ENCODE results near the gene VAT1L.
"Not testable (repeated sequence)": the region's sequence is repeated elsewhere in the genome, so short reads cannot be mapped to it uniquely, and the experiment has no call there.

VAT1L gene

DNA sequence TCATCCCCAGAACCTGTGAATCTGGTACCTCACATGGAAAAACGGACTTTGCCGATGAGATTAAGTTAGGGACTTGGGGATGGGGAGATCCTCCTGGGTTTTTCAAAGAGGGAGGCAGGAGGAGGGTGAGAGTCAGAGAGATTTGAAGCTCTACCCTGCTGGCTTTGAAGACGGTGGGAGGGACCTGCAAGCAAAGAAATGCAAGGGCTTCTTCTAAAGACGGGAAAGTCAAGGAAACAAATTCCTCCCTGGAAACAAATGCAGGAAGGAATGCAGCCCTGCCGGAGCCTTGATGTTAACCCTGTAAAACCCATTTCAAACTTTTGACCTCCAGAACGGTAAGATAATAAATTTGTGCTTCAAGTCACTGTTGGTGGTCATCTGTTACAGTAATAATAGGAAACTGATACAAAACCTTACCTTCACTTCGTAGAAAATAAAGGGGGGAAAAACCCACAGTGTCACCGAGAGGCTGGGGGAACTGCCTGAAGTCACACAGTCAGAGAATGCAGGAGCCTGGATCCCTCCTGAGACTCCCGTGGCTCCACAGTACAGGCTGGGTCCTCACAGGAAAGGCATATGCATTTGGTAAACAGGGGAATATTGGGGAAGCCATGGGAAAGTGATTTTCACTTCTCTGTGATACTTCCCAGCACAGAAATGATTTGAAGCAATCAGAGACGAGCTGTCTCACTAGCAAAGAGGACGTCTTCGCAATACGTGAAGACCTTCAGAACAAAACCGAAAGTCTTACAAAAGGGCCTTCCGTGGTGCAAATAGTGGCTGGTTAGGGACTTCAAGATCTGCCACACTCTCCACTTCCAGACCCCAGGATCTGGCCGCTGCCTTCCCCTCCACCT, 175.1 kb downstream of the VAT1L start:
- DNase-seq = no peak

DNA sequence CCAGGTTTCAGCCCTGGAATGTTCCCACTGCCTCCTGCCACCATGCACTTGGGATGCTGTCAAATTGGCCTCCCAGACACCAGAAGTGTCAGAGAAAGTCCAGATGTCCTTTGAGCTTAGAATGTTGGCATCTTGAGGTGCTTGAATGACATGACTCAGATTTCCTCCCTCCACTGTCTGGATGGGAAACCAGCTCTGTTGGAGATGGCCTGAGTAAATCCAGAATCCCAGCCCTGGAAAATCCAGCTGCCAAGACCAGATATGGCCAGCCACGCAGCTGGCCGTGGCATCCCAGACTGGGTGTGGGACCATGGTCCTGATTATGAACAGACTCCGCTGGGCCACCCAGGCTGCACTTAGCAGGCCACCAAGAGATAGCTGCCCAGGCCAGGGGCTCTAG, 177.0 kb downstream of the VAT1L start:
- no peak for DNase-seq

DNA sequence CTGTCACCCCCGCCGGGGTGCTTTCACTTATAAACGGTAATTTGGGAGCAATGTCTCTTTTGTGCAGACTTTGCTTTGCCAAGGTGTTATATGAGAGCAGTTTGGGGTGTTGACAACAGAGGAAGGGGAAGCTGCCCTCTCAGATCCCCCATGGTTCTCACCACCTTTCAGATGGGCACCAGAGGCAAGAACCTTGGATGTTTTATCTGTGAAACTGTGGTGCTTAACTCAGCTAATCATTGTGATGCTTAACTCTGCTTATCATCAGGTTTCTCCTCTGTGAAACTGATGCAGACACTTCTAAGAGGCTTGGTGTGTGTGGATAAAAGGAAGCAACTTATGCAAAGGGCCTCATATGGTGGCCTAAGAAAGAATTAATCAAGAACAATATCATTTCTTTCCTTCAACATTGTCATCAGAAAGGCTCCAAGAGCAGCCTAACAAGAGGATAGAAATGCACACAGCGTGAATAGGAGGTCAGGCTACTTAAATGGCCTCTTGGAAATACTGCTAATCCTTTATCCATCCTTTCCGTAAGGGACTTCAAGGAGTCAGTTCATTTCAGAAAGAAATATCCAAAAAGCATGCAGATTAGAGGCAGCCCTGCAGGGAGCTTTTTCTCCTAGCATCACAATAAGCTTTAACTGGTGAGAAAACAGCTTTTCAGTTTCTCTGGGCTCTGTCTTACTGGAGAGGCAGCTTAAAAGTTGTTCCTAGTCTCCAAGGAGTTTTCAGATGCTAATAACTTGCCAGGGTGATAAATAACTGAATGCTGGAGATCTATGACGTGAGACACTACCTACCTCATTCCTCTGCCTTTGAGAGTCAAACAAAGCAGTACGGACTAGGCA, 178.9 kb downstream of the VAT1L start:
- no peak for DNase-seq

DNA sequence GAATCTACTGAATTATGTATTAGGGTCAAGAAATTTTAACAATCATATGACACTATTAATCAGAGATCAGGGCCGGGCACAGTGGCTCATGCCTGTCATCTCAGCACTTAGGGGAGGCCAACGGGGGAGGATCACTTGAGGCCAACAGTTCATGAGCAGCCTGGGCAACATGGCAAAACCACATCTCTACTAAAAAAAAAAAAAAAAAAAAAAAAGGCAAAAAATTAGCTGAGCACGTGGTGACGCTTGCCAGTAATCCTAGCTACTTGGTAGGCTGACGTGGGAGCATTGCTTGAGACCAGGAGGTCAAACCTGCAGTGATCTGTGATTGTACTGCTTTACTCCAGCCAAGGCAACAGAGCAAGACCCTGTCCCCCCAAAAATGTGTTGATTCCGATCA, 181.5 kb downstream of the VAT1L start:
- DNase-seq = no peak

DNA sequence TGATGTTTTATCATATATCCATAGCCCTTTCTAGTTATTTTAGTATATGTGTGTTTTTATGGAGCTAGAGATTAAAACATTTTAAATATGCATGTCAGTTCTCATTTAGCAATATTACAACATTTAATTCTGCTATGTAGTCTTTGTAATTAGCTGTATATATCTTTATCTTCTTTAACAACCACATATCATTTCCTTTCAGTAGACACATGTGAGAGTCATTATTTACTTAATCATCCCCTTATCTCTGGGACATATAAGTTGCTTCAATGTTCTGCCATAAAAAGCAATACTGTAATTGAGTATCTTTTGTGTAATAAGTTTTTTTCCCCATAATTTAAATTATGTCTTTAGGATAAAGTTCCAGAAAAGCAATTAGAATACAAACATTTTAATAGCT, 182.0 kb downstream of the VAT1L start:
- DNase-seq = no peak

DNA sequence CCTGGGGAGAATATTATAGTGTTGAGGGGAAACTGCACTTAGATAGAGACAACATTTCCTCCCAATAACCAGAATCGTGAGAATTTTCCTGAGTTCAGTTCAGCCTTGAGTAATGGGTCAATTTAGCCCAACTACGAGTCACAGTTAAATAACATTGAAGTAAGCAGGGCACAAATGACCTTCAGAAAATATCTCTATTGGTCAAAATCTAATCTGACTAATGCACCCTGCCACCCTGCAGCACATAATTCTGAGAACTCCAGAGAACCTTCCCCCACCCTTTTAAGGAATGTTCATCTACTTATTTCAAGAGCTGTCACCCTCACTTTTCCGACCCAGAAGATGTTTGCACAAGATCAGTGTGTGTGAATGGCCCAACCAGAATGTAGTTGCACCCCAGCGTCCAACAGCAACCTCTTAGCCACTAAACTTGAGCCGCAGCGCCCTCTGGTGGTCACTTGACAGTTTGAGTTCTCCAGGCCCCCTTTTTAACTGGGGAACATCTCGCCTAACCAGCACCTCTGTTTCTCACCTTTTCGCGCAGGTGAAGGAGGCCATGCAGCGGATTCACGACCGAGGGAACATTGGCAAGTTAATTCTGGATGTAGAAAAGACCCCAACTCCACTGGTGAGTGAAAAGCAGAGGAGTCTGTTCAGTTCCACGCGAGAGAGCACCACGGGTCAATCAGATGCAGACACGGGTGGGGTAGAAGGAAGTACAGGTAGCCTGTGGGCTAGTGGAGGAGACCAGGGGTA, 183.1 kb downstream of the VAT1L start:
- DNase-seq = no peak

DNA sequence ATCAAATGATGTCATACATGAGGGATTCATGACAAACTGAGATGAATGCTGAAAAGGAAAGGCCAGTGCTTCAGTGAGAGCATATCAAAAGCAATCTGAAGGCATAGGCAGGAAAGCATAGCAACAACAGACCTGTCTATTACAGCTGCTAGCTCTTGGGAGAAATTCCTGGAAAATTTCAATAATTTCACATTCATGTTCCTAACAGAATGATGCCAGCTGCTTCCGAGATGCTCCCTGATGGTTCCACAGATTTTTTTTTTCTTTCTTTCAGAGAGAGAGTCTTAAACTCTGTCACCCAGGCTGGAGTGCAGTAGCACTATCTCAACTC, 183.7 kb downstream of the VAT1L start:
- DNase-seq = no peak

DNA sequence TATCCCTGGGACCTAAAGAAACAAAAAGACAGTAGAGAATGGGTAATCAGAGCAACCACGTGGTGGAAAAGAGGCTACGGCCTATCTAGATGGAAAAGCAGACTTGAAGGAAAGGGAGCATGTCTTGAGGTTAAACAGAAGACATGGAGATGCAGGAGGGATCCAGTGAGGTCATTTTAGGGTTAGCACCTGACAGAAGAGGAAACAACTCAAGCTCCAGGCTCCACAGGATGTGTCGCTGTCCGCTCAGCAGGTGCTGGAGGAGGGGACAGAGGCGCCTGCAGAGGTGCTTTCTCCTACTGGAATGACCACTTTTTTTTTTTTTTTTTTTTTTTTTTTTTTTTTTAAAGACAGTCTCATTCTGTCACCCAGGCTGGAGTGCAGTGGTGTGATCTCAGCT, 186.5 kb downstream of the VAT1L start:
- DNase-seq = no peak

DNA sequence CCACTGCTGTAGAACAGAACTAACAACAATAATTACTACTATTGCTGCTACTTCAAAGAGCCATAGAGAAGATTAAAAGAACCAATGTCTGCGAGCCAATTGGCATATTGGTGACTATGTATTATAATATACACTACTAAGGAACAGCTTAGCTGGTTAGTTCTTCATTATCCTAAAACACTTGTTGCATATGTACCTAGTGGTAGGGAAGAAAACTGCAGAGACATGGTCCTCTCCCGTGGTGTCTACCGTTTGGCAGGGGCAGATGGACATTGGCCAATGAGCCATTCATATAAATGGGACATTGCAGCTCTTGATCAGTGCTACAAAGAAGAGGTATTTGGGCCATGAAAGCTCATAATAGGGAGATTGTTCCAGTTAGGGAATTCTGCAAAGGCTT, 187.6 kb downstream of the VAT1L start:
- DNase-seq = no peak

DNA sequence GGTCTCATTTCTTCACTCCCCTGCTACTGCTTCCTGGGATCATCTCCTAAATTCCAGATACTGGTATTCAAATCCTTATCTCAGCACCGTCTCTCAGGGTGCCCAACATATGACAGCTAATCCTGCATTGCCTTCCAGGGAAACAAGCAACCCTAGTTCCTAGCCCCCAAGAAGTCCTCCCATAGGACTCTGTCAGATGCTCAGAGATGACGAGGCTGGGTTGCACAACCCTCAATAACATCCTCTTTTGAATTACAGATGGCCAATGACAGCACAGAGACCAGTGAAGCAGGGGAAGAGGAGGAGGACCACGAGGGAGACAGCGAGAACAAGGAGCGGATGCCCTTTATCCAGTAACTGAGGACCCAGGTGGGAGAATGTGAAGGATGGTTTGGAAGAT, 189.0 kb downstream of the VAT1L start:
- DNase-seq = no peak

DNA sequence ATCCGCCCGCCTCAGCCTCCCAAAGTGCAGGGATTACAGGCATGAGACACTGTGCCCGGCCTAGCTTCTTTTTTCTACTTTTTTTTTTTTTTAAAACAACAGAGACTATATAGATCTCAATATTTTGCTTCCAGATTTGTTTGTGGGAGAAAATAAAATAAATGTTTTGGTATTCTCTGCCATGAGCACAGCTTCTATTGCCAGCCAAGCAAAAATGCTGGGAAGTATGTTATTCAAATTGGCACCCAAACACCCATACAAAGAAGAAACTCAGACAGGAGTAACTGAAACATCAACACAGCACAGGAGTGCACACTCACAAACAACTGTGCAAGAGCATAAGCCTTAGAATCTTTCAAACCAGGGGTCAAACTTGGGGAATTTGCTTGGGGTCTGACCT, 196.7 kb downstream of the VAT1L start:
- DNase-seq = no peak

DNA sequence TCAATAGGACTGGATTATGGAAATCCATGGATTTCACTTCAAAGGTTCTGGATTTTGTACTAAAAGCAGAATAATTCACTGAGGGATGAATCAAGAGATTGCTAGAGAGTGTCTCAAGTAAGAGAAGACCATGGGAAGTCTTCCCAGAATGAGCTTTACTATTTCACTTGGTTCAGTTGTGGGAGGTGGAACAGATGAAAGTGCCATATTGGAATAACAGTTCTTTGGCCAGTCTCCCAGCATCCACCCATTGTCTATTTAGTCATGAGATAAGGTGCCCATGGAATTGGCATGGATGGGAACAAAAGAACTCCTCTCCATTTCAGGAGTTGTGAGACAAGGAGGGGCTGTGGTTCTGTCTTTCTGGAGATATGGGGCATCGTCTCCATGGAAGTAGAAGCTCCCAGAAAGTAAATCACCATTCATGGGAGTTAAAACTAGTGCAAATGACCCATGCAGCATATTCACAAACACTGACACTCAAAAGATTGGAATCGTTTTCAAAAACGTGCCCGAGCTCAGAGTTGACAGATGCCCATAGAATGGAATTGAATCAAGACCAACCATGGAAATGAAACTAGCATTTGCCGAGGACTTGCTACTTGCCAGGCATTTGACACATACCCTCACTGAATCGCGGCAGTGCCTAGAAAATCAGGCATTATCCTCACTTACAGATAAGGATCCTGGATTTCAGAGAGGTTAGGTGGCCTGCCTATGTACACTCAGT, 197.8 kb downstream of the VAT1L start:
- no peak for DNase-seq

DNA sequence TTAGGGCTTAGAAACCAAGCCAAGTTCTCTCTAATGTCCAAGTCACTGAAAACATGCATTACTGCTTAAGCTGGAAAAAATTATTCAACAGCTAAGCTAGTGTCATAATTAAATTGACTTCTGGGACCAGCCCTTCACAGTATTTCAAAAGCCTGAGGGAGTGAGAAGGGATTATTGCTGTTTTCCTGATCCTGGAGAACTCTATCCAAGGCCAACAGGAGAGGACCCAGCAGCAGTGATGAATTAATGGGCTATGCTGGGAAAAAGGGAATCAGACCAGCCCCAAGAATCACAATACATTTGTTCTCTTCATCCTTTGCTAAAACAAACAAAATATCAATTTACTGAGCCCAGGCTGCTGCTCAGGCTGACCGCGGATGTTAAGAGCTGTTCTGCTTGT, 199.4 kb downstream of the VAT1L start:
- DNase-seq = no peak

DNA sequence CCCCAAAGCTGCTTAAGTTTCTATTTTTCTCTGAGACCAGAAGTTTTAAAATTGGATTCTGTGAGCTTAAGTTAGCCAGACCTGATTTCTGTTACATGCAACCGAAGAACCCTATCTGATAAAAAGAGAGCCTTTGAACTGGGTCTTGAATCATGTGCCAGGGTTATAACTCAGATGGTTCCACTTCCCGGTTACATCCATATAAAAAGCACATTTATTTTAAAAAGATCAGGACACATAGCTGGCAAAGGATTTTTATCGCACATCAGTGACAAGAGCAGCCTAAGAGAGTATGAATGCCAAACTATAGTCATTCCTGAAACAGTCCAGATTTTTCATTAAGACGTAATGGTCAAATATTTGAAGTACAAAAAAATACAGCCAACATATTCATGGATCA, 201.5 kb downstream of the VAT1L start:
- DNase-seq = no peak

DNA sequence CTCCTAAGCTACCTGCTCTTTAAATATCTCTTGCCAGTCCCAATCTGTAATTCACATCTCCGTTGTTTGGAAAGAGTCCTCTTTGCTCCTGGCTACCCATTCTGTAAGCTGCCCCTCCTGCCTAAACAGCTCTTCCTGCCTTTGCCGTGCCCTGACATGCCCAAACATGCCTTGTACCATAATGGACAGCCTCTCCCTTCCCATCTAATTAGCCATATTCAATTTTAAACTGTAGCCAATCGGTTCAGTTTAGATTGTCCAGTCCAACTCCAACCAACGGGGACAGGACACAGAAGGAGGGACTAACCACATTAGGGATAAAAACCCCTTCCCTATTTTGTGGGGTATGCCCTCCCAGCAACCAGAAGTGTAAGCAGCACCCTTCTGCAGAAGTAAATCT, 203.3 kb downstream of the VAT1L start:
- DNase-seq = no peak

DNA sequence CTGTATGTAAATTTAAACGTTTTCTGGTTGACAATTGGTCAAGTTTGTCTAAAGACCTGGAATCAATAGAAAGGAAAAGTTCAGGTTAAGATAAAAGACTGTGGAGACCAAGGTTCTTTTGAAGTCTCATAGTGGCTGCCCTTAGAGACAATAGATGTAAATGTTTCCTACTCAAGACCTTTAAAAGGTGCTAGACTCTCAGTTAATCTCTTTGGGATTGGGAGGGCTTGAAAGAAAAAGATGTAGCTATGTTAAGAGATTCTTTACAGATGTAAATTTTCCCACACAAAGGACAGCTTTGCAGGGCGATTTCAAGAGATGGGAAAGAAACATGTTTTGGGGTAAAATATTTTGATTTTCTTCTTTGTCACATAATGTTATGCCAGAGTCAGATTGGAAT, 204.0 kb downstream of the VAT1L start:
- not testable (repeated sequence) for DNase-seq

DNA sequence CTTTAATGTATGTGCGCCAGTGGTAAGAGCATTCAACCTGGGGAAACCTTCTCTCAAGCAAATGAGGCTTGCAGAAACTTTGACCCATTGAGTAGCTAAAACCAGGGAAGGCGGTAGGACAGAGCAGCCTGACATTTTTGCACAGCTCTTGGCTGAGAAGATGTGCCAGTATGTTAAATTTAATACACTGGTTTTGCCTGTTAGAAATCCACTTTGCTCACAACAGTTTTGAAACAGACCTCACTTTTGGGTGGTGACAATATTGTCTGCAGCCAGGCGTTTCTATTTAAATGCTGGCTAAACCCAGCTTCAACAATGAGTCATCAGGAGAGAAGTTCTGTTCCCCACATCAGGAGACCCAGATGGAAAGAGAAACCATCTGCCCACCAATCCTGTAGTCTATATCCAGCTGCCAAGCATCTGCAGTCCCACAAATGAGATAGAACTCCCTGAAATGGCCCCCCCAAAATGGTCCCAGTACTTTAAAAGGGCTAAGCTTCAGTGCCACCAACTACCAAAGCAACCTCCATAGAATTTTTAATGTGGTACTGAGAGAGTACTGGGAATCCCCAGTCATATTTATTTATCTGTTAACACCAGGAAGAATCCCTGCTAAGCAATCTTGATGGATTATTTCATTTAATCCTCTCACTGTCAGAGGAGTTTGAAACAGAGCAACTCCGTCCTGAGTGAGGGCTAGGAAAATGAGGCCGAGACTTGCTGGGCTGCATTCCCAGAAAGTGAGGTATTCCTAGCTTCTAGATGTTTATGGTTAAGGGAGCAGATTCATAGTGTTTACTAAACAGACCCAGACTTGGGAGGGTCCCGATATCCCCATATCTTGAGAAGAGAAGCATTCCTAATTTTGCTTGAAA, 205.0 kb downstream of the VAT1L start:
- DNase-seq = no peak

DNA sequence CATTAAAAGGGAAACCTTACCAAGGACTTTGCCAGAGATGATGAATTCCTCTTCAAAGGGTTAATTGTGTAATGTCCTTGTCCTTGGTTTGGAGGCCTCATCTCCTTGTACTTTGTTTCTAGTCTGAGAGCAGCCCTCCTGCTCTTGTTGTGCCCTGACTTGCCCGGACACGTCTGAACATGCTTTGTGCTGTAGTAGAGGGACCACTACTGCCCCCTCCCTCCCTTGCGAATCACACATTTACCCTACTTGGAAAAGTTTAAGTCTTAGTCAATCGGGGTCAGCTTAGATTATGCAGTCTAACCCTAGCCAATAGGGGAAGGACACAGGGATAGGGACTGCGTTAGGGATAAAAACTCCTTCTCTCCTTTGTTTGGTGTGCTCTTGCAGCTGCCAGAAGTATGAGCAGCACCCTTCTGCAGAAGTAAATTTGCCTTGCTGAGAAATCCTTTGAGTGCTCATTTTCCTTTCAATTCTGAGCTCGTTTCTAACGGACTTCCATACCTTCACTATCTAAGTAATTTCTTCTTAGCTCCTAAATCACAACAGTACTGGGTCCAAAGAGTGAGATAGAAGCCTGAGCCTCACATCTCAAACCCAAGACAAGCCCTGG, 207.6 kb downstream of the VAT1L start:
- no peak for DNase-seq

DNA sequence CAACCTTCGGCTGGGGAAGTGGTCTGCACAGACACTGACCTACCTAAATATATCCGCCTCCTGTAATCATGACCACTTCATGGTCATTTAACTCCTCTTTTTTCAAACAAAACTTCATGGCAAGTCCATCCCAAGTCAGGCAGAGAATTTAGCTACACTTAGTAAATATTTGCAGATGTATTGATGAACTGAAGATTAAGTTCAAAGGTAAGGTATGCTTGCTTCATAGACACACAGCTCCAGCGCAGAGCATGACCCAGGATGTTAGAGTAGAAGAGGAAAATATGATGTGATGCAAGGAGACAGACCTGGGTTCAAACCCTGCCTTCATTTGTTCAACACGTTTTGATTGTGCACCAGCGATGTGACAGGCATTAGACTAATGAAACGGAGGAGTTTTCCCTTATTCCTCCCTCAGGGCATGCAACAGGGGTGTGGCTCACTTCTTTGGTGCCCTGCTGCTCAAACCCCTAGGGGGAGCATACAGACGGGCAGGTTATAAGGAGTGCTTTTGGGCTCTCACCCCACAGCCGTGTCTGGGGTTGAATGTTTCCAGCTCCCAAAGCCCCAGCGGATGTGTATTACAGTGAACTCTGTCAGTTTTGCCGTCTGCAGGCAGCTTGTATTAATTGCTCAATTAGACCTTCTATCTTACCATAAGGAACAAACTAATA, 210.1 kb downstream of the VAT1L start:
- DNase-seq = no peak

DNA sequence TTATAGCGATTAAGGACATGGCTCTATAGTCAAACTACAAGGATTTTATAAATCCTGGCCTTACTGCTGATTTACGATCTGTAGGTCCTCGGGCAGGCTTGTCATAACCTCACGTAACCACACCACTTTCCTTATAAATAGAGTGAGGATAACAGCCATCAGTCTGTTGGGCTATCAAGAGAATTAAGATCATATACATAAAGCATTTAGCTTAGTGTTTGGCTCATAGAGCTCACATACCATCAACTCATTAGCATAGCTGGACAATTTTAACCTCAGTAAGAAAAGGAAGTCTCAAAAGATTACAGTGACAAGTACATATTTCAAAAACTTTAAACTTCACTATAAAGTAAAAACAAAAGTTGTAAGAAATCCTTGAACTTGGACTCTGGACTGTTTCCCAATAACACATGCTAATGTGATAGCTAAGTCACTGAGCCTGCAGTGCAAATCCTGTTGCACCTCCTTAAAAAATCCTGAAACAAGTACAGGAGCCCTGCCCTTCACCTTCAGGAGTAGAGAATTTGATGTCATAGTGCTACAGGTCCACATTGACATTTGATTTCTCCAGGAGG, 213.2 kb downstream of the VAT1L start:
- DNase-seq = no peak
